NT2/D1 (cell line): ENCODE data around the gene KCNQ1OT1.

Experiments
- SUZ12 ChIP-seq: IDR thresholded peaks from 2 replicates; pipeline ENCODE4 v1.6.1; 2011; ENCODE audit not compliant: insufficient read length, insufficient read depth; ENCODE audit errors: extremely low read depth
- YY1 ChIP-seq: IDR thresholded peaks from 2 replicates; pipeline ENCODE4 v1.6.1; 2011; ENCODE audit not compliant: insufficient read length, insufficient read depth

- TF ChIP-seq SUZ12, result no peak
- TF ChIP-seq YY1, result no peak
Observed at GRCh38 chr11:2569321-2569721, 130.5 kb downstream of the KCNQ1OT1 start.
